ENCODE data around the gene ABCC8.

The ABCC8 gene

DNA sequence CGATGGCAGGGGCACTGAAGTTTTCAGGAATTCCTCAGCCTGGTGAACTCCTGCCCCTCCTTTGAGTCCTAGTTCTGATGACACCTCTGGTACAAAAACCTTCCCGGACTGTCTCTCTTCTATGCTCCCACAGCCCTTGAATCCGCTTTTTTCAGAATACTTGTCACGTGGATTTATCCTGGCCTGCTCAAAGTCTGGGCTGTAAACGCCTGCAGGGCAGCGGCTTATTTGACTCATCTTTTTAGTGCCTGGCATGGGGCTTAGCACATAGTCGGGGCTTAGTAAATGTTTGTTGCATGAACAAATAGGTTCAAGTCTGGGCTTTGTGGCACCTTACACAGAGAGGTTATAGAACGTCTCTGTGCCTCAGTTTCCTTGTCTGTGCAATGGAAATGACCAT lies 74.8 kb downstream of the ABCC8 start:
- no peak for DNase-seq

DNA sequence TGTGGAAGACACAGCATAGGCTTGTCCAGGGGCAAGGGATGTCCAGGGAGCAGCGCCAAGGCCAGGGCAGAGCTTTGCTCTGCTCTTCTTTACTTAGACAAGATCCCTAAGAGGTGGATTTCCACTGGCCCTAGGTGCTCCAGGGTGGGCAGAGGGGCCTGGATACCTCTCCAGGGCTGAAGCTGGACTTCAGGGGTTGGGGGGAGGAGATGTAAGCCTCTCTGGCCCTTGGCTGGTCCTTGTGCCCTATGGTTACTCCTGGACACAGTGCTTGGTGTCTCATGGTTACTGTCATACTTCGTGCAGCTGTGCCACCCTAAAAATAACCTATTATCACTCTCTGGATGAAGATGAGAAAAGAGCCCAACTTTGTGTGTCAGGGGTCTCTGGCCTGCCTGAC lies 75.3 kb downstream of the ABCC8 start:
- DNase-seq = no peak

DNA sequence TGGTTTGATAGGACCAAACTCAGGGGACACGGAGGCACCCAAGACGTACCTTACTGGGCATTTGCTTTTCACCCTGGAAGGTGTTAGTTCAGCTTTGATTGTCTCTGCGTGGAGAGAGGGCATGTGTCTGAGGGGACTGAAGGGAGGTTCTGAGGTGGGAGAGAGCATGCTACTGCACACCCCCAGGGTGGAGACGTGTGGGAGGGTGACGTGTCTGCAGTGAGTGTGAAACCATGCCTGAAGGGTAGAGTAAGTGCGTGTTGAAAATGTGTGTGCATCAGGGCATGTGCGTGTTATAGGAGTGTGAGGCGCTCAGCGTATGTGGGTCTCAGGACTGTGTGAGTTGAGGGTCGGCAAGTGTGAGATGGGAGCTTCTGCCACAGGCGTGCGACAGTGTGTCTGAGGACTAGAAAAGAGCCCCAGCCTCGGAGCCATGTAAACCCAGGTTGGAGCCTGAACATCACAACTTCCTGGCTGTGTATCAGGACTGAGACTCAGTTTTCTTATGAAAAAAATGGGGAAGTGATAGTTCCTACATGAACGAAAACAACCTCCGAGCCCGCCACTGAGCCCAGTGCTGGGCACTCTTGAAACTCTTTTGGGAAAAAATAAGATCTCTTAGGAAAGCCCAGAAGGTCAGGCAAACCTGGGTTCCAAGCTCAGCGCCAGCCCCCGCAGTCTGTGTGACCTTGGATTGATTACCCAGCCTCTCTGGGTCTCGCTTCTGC lies 76.4 kb downstream of the ABCC8 start:
- no peak for DNase-seq

DNA sequence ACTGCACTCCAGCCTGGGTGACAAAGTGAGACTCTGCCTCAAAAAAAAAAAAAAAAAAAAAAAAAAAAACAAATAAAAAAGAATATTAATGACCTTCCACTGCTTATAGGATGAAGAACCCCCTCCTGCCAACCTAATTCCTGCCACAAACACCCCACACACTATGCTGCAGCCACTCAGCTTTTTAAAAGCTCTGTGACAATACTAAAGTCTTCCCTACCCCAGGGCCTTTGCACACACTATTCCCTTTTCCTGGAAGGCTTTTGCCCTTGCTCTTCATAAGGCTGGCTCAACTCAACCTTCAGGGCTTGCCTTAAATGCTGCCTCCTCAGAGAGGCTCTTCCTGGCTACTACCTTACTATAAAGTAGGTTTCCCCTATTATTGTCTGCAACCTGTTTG lies 77.4 kb downstream of the ABCC8 start:
- no peak for DNase-seq

DNA sequence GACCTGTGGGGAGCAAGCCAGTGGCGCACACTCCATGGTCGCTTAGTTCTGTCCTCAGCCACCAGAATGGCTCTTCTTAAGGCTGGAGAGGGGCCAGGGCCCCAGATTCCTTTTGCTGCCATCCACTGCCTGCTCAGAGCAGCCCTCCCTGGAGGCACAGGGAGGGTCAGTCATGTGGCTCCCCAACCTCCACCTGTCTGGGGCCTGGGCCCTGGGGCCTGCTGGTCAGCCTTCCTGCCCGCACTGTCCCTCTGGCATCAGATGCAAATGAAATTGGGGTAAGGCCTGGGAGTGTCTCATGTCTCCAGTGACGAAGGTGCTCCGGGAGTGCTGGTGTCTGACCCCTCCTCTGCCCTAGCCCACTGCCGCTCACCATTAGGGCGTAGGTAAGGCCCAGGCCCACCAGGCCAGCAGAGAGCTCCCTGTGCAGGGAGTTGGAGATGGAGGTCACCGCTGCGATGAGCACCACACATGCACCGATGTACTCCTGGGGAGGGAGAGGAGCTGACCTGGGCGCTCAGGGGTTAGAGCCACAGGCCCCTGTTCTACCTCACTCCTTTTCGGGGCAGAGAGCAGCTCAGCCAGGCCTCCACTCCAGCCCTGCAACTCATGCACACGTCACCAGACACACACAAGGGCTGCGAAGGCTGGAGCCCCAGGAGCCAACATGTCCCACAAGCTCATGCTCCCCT lies 79.2 kb downstream of the ABCC8 start:
- DNase-seq = no peak

DNA sequence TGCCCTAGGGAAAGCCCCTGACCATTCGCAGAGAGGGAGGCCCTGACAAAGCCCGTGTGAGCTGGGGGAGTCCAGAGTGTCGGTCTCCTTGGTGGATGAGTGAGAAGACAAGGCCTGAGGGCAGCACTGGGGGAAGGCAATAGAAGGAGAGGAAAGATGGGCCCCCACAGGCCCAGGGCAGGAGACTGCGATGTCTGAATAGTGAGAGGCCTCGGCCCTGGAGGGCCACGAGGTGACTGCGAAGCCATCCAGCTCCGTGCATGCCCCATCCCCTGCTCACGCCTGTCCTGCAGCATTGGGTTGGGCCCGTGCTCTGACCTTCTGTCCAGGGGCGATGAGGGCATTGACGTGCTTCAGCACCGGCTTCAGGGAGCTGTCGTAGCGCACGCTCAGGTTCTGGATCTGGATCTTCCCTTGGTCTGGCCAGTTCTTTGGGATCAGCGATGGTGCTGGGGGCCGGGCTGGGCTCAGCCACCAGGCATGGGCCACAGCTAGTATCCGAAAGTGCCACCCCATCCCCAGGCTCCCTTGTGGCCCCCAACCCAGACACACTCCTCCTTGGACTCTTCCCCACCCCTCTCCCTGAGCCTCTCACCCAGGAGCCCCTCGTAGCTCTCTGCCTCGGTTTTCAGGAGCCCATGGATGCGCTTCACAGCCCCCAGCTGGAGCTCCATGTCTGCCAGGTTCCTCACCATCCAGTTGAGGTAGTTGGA lies 79.9 kb downstream of the ABCC8 start:
- no peak for DNase-seq

DNA sequence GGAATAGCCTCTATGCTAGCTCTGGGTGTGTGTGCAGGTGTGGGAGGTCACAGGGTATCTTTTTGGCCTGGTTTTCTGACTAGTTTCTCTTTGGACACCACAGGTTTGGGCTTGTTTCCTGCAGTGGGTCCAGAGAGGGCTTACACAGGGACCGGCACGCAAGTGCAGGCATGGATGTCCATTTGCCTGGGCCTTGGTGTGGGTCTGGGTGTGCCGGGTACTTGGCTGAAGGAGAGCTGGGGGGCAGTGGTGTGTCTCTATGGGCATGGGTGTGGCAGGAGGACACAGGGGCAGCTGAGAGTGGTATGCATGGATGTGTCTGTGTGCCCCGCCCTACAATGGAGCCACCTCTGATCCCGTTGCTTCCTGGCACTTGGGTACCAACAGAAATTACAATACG lies 80.7 kb downstream of the ABCC8 start:
- DNase-seq = no peak

DNA sequence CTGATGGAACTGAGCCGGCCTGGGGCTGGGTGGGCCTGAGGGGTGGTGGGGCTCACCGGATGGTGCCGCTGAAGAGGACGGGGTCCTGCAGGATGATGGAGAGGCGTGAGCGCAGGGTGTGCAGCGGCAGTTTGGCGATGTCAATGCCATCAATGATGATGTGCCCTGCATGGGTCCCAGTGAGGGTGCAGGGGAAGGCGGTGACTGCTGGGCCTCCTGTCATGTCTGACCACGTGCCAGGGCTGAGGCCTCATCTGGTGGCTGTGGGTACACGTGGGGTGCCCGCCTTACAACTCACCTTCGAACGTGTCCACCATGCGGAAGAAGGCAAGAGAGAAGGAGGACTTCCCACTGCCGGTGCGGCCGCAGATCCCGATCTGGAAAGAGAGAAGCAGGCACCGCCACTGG lies 81.1 kb downstream of the ABCC8 start:
- no peak for DNase-seq

DNA sequence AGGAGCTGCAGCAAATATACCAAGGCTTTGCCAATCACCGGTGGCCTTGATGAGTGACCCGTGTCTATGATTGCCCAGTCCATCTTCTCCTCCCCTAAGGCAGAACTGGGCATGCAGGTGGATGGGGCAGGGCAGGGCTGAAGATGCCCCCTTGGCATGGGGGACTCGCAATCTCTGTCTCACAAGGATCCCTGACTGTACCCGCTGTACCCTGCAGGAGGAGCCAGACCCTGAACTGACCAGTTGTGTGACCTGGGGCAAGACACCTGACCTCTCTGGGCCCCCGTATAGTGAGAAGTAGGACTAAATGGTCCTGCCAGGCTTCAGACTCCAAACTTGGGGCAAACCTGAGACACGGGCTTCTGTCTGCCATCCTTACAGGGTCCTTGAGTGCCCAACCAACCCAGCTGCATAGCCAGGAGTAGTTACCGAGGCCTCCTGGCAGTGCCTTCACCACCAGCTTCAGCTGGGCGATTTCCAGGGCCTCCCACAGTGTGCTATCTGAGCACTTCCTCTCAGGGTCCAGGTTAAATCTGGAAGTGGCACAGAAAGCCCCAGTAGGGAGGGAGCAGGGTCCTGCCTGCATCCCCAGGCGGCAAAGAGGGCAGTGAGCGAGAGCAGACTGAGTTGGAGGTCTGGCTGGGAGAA lies 81.8 kb downstream of the ABCC8 start:
- DNase-seq = no peak

DNA sequence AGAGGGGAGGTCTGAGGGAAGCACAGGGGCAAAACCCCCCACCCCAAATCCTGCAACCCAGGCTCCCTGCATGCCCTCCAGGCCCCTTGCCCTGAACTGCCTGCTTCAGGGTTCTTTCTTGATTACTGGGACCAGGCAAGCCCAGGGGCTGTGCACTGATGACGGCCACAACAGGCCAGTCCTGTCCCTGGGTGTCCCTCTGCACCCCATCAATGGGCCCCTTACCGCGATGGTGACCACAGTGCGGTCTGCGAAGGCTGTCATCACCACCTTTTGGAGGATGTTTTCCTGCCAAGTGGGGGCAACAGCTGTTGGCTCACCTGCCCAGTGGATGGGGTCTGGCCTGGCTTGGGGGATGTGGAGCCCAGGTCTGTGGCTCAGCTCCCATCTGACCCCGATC lies 83.2 kb downstream of the ABCC8 start:
- no peak for DNase-seq

DNA sequence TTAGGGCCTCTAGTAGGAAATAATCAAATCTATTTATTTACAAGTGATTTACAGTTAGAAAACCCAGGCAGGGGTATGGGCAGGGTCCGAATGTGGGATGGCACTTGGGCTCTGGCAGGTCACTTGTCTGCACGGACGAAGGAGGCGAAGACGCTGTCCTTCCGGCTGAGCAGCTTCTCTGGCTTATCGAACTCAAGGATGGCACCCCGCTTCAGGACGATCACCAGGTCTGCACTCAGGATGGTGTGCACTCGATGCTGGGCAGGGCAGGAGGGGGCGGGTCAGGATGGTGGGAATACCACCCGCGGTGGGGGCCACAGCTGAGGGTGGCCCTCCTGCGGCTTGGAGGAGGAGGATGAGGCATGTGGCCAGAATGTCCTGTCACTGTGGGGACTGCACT lies 83.8 kb downstream of the ABCC8 start:
- DNase-seq = no peak

DNA sequence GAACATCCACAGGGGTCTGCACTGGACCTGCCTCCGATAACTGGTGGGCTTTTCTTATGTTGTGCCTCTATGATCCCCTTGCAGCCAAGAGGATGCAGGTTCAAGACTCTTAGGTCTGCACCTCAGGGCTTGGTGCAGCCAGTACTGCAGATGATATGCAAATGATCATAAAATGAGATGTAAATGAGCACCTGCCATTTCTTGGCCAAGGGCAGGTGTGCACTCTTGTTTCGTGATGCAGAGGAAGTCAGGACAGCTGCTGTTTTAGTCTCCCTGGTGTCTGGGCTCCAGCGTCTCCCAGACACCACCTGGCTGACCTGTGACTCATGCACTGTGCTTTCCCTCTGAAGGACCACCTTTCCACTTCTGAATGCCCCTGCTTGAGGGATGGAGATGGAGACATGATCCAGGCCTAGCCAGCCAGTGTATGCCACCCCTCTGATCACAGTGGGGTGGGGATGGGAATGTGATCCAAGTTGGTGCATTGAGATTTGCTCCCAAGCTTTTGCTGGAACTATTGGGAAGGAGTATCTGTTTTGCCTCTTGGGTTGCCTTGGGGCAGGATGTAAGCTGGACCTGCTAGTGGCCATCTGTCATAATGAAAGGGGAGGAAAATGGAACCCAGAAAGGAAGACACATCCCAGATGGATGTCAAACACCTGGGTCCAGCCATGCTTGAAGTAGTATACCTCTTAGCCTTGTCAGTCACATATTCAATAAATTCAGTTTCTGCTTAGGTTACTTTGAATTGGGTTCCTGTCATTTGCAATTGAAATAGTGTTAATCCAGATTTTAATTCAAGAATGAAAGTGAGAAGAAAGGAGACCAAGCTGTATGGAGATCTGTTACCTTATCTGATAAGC lies 84.9 kb downstream of the ABCC8 start:
- no peak for DNase-seq

DNA sequence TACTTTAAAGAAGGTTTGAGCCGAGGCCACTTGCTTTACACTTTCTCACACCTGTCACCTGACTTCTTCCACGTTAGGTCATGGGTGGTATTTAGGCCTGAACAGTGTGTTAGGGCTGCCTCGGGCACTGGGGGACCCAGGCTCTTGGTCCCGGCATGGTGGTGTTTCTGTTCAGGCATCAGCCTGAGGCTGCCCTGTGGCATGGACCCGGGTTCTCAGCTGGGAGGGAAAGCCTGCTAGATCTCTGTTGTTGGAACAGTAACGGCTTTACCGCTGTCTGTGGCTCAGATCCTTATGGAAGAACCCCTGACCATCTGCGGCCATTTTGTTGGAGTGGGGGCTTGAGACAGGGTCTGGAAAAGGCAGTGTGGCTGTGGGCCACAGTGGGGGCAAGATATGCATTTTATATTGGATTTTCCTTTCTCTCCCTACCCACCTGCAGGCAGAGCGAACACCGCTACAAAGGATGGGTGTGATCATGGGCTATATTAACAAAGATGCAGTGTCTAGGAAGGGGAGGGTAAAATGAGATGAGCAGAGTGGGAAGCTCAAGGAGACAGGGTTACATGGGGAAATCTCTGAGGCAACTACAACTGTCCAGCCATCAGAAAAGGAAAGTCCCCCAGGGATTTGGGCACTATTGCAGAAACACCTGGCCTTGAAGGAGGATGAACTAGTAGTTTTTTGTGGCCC lies 86.5 kb downstream of the ABCC8 start:
- no peak for DNase-seq

DNA sequence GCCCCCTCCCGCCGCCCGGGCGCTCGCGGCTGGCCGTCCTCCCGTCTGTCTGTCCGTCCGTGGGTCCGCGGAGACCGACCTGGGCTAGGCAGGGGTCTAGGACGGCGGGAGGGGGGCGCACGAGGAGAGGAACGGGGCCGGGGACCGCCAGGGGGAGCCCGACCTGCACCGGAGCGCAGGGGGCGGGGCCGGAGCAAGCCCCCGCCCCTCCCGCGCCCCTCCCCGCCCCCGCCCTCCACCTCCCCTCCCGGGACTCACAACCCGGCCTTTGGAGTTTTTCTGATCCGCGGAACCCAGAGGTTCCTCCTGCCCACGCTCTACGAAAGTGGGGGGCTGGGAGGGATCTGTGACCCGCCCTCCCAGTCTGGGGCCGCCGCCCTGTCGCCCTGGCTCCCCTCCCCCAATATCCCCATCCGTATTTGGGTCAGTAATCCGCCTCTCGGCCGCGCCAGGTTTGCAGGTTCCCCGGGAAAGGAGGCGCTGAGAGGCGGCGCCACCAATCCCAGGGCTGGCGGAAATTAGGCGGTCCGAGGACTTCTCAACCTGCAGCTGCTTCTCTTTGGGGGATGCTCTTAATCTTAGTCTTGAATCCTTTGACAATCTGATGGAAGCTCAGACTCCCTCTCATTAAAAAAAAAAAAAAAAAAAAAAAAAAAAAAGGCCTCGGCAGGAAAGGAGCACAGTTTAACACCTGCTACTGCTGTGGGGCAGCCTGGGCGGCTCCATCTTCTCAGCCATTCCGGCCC lies 87.3 kb downstream of the ABCC8 start:
- no peak for DNase-seq

DNA sequence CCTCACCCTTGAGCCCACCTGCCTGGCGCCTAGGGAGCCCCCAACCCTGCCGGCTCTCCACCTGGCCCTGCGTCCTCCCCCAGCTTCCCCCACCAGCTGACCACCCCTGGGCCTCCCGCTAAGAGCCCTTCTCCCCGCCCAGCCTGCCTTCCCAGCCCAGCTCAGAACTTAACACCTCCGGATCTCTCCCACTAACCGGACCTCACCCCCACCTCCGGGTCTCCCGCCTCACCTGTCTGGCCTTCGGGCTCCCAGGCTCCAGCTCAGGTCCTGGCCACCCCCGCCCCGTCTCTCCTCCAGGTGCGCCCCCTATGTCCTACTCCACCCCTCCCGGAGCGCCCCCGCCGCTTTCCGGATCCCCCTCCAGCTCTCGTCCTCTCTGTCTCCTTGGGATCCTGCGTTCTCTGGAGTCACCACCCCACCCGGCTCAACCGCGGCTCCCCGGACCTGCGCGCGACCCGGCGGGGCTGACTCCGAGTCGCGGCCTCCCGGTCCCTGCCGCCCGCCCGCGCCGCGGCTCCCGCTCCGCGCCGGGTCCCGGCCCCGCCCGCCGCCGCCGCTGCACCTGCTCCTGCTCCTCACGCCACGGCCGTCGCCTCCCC lies 87.9 kb downstream of the ABCC8 start, which contains the start of gene KCNJ11:
Gene KCNJ11, minus strand, starts transcription at position 51 of the 602 bp plus-strand sequence. CDS start 568 bp downstream, outside the sequence.
- no peak for DNase-seq

DNA sequence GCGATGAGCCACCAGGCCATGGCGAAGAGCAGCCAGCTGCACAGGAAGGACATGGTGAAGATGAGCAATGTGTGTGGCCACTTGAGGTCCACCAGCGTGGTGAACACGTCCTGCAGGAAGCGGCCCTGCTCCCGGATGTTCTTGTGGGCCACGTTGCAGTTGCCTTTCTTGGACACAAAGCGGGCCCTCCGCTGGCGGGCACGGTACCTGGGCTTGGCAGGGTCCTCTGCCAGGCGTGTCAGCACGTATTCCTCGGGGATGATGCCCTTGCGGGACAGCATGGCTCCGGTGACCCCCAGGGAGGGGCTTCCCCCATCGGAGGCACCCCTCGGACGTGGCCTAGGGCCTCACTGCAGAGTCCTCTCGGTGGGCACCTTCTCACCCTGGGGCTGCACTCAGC lies 88.8 kb downstream of the ABCC8 start:
- no peak for DNase-seq

DNA sequence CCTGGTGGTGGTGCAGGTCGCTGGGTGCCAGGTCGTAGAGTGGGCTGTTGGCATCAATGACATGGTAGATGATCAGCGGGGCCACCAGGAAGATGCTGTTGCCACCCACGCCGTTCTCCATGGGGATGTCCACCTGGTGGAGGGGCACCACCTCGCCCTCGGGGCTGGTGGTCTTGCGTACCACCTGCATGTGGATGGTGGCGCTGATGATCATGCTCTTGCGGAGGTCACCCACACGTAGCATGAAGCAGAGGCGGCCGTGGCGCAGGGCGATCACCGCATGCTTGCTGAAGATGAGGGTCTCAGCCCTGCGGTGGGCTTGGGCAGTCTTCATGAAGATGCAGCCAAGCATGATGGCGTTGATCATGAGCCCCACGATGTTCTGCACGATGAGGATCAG lies 89.4 kb downstream of the ABCC8 start:
- DNase-seq = no peak

DNA sequence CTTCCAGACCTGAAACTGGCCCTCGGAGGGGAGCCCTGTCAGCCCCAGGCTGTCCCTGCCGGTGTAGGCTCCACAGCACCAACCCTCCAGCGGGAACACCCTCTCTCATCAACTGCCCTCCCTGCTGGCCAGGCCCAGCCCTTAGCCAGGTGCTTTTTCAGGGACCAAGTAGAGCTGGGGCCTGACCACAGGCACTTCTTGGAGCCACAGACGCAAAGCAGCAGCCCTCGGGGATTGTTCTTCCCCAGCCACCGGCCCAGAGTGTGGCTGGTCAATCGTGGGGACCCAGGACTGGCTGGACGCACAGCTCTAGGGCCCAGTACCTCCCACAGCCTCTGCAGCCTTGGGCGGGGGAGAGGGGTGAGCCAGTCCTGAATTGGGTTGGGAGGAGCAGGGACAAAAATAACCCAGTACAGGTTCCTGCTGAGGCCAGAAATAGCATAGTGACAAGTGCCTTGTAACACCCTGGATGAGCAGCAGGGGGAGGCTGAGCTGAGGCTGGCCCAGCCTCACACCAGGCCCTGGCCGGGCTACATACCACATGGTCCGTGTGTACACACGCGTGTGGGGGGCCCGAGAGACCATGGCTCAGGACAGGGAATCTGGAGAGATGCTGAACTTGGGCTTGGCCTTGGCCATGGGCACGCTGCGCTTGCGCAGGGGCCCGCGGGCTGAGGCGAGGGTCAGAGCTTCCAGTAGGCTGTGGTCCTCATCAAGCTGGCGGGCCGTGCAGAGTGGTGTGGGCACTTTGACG lies 90.1 kb downstream of the ABCC8 start:
- DNase-seq = no peak

DNA sequence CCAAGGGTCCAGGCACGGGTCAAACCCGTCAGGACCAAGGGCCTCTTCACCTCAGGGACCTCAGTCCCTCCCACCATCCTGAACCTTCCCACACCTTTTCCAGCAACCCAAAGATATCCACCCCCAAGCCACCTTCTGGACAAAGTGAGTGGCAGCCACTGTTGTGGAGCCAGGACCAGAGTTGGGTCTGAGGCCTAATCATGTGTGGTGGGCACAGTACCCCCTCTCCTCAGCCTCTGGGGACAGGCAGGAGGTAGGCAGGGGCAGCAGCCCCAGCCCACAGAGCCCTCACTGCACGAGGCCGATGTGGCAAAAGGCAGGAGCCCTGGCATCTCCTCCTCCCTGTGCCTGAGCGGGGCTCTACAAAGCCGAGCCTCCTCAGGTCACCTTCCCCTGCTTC lies 90.7 kb downstream of the ABCC8 start:
- no peak for DNase-seq

DNA sequence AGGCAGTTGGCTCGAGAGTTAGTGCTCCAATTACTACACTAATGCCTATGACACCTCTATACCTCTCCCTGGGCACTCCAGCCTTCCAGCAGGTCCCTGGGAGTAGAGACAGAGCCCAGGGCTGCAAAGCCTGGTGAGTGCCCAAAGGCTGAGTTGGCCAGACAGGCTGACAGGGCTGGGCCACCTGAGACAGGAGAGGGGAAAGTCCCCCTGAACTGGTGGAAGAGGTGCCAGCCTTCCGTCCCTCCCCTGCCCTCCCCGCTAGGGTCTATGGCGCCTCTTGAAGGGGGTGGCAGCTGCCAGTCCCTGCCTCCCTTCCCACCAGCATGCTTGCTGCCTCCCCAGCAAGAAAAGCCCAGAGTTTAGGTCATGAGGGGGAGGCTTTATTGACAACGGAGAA lies 91.2 kb downstream of the ABCC8 start:
- DNase-seq = no peak

All from GF-D8 (cell line).